Kidney (tissue), 14 donors: ENCODE results near the gene UNC93B1. TPM values are rescaled to one million over a fixed set of nuclear protein-coding genes. Genes with fewer than 3 reads are reported as not detected.

ENCODE experiments used
- DNase-seq, 5 donors: peaks; one replicate each; pipeline ENCODE4 v3.0.0-alpha.2; 2013 to 2020
- FAIRE-seq: peaks from 2 replicates; lab custom pipeline; 2012; peaks lifted over from hg19 to GRCh38; lab: Jason Lieb, UNC
- H3K27ac ChIP-seq, 2 donors: one replicate each; pipeline ENCODE4 v1.7.0; 2013; ENCODE audit warnings: low read depth in 2 of 2, low read length in 2 of 2, inconsistent platforms in 1 of 2
- H3K27me3 ChIP-seq: one replicate; pipeline ENCODE4 v1.7.1; 2013; ENCODE audit warnings: low read length, inconsistent platforms; ENCODE audit not compliant: control insufficient read depth, insufficient read depth
- H3K36me3 ChIP-seq, 3 donors: one replicate each; pipeline versions ENCODE4 v1.7.0 to v1.7.1; 2013; ENCODE audit warnings: low read length in 3 of 3, control low read depth in 1 of 3, inconsistent platforms in 1 of 3; ENCODE audit not compliant: insufficient read depth in 3 of 3, control insufficient read depth in 2 of 3
- H3K4me1 ChIP-seq, 3 donors: one replicate each; pipeline versions ENCODE4 v1.7.0 to v1.7.1; 2013; ENCODE audit warnings: low read length in 3 of 3, inconsistent platforms in 1 of 3, low read depth in 1 of 3; ENCODE audit not compliant: control insufficient read depth in 2 of 3, insufficient read depth in 2 of 3
- H3K4me3 ChIP-seq, 3 donors: one replicate each; pipeline versions ENCODE4 v1.7.0 to v1.8.1; 2013; ENCODE audit warnings: low read length in 3 of 3, control low read depth in 1 of 3, inconsistent platforms in 1 of 3
- H3K9ac ChIP-seq, 3 donors: one replicate each; pipeline versions ENCODE4 v1.7.0 to v1.7.1; 2013; ENCODE audit warnings: low read length in 3 of 3, control low read depth in 1 of 3, inconsistent platforms in 1 of 3
- H3K9me3 ChIP-seq, 3 donors: one replicate each; pipeline versions ENCODE4 v1.7.0 to v1.7.1; 2013; ENCODE audit warnings: low read length in 3 of 3, control low read depth in 1 of 3, inconsistent platforms in 1 of 3; ENCODE audit not compliant: control insufficient read depth in 2 of 3, insufficient read depth in 1 of 3
- intact Hi-C: fragments of 100-400 bp; cut with DNase I; formaldehyde crosslinking; loops from one replicate; pipeline ENCODE4 v1.11.1; 2022
- polyA plus RNA-seq: library from polyadenylated mRNA; stranded (reverse); fragments of 350-450 nt; fragmentation: Illumina TruSeq; extraction: RNeasy Lipid Tissue Mini Kit (QIAGEN cat#74804); gene quantifications from one replicate; pipeline ENCODE4 v1.2.3, GENCODE V29; 2014; ENCODE audit warnings: low read depth, low replicate concordance; ENCODE audit not compliant: insufficient read depth
- total RNA-seq: library from RNA; stranded (reverse); fragmentation: NEBNext Ultra II Directional; extraction: Animal tissue kit (Norgen Biotek cat#: 25700); gene quantifications from one replicate; pipeline ENCODE4 v1.2.1, GENCODE V29; 2021
- TF ChIP-seq, protein P1 (sequence below): IDR thresholded peaks from 3 replicates; pipeline ENCODE4 v1.5.1; 2012; ENCODE audit warnings: mild to moderate bottlenecking, moderate library complexity, borderline replicate concordance; ENCODE audit not compliant: insufficient read depth; ENCODE audit errors: extremely low read depth
- donor health status: control.
- donor health status: control.
- donor health status: control.
- donor health status: control.
- donor health status: control.
- donor health status: DM: yes; HTN: yes; CAD: no.
- donor health status: Normal renal cell carcinoma (clear cell type).

The UNC93B1 gene
- total and polyA plus RNA-seq, 2 donors from 2014 or later: 21.3 to 67.9 TPM

DNA sequence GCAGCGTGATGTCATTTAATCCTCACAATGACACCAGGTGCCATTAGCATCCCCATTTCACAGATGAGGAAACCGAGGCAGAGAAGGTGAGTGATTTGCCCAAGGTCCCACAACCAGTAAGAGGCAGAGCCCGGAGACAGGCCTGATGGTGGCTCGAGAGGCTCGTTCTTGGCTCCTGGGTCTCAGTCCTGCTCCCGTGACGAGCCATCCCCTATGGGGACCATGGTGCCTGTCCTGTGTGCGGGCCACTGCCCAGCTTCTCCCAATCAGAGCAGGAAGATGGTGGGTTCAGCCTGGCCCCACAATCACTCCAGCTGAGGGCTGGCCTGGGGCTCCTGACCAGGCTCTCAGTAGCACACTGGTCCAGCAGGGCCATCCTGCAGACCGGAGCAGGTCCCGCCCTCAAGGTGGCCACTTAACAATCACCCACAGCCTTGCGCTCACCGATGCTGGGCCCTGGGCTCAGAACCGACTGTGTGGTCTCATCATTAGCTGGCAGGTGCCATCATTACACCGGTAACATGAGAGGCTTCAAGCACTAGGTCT, 9.8 kb upstream of the UNC93B1 start:
- H3K27me3 ChIP-seq: no peaks in the 10 kb centered on the region
- TF ChIP-seq, protein P1, sequence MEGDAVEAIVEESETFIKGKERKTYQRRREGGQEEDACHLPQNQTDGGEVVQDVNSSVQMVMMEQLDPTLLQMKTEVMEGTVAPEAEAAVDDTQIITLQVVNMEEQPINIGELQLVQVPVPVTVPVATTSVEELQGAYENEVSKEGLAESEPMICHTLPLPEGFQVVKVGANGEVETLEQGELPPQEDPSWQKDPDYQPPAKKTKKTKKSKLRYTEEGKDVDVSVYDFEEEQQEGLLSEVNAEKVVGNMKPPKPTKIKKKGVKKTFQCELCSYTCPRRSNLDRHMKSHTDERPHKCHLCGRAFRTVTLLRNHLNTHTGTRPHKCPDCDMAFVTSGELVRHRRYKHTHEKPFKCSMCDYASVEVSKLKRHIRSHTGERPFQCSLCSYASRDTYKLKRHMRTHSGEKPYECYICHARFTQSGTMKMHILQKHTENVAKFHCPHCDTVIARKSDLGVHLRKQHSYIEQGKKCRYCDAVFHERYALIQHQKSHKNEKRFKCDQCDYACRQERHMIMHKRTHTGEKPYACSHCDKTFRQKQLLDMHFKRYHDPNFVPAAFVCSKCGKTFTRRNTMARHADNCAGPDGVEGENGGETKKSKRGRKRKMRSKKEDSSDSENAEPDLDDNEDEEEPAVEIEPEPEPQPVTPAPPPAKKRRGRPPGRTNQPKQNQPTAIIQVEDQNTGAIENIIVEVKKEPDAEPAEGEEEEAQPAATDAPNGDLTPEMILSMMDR: no peak
- no peaks in the 10 kb centered on the region for H3K36me3 ChIP-seq
- DNase-seq (peak in 1 of 5 donors; percentile 71), FAIRE-seq (no peak)
- no peaks in the 10 kb centered on the region for H3K9me3 ChIP-seq
- peak overlapping the region in 1 of 3 donors; percentile 31 for H3K9ac ChIP-seq
- intact Hi-C loops: no loop called here
- H3K27ac ChIP-seq: peak overlapping the region; percentile 58 to 87
- H3K4me1 ChIP-seq: peaks cover 0 to 41% (median 18%) of the 10 kb centered on the region in 3 donors
- no peak overlapping the region for H3K4me3 ChIP-seq

- intact Hi-C loops: no loop called here
- DNase-seq (peak in 3 of 5 donors; percentile 43 to 89 (median 80)), FAIRE-seq (no peak)
- Histone ChIP-seq H3K9me3 (no peaks in the 10 kb centered on the region), H3K4me3 (no peak overlapping the region), H3K27me3 (no peaks in the 10 kb centered on the region), H3K36me3 (no peaks in the 10 kb centered on the region), H3K27ac (peak overlapping the region; percentile 59 to 87), H3K9ac (no peak overlapping the region), H3K4me1 (peaks cover 0 to 42% (median 18%) of the 10 kb centered on the region in 3 donors)
- TF ChIP-seq, protein P1: no peak
These were observed 9.1 kb upstream of the UNC93B1 start for GRCh38 chr11:68012843-68013610.

DNA sequence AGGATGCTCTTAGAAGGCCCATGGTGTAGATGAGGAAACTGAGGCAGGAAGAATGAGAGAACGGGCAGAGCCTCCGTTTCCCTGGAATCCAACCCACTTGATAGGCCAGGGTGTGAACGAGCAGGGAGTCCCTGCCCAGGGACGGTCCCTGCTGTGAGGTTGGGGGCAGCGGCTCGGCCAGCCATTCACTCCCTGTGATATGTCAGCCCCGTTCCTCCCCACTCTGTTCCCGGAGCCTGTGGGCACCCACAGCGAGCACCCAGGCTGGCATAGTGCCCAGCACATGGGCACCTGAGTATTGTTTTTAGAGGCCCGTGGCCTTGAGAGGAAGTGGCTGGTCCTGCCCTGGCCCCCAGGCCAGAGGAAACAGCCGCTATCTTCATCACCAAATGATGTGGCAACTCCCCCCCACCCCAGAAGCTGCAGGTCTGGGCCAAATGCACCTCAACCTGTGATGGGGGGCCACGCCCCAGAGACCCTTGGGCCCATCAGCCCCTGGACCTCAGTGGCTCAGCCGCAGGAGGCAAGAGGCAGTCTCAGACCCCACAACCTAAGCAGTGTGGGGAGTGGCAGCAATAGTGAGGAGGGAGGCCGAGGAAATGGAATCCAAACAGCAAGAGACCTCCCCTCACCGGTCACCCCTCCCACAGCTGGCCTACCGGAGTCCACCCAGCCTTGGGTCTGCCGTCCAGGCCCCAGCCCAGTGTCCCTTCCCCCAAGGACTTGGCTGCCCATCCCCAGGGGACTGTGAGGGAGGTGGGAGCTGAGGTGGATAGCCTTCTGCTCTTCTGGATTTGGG, 8.3 kb upstream of the UNC93B1 start:
- no peak overlapping the region for H3K4me3 ChIP-seq
- peak in 1 of 5 donors; percentile 76 for DNase-seq
- H3K9me3 ChIP-seq: no peaks in the 10 kb centered on the region
- peak overlapping the region; percentile 59 to 95 for H3K27ac ChIP-seq
- H3K36me3 ChIP-seq: no peaks in the 10 kb centered on the region
- FAIRE-seq: no peak
- H3K27me3 ChIP-seq: no peaks in the 10 kb centered on the region
- H3K9ac ChIP-seq: no peak overlapping the region
- TF ChIP-seq, protein P1: no peak
- H3K4me1 ChIP-seq: peaks cover 0 to 41% (median 18%) of the 10 kb centered on the region in 3 donors
- intact Hi-C loops: no loop called here
